IMR-90 (cell line): ENCODE data around the gene ABHD17B.

Experiments used
- BHLHE40 ChIP-seq: fragments of 150-350 bp; IDR thresholded peaks from 2 replicates; pipeline ENCODE4 v1.6.1; 2016; ENCODE audit warnings: mild to moderate bottlenecking, low read depth, low read length
- CEBPB ChIP-seq: IDR thresholded peaks from 2 replicates; pipeline ENCODE4 v1.6.1; 2012; ENCODE audit warnings: low read depth, low read length, improper control_type of control experiment
- CHD1 ChIP-seq: IDR thresholded peaks from 2 replicates; pipeline ENCODE4 v1.6.1; 2012; ENCODE audit warnings: low read depth, low read length, improper control_type of control experiment
- ELK1 ChIP-seq: fragments of 150-350 bp; IDR thresholded peaks from 2 replicates; pipeline ENCODE4 v1.6.1; 2016; ENCODE audit warnings: low read depth, mild to moderate bottlenecking, low read length, moderate library complexity, borderline replicate concordance
- FOS ChIP-seq: fragments of 150-350 bp; IDR thresholded peaks from 2 replicates; pipeline ENCODE4 v1.6.1; 2016; ENCODE audit warnings: low read depth, low read length
- MAFK ChIP-seq: IDR thresholded peaks from 2 replicates; pipeline ENCODE4 v1.6.1; 2012; ENCODE audit warnings: low read depth, low read length, improper control_type of control experiment
- MAZ ChIP-seq: IDR thresholded peaks from 2 replicates; pipeline ENCODE4 v1.6.1; 2012; ENCODE audit warnings: low read depth, mild to moderate bottlenecking, low read length, improper control_type of control experiment, moderate library complexity, borderline replicate concordance
- MXI1 ChIP-seq: IDR thresholded peaks from 2 replicates; pipeline ENCODE4 v1.6.1; 2012; ENCODE audit warnings: low read depth, mild to moderate bottlenecking, low read length, moderate library complexity, borderline replicate concordance
- POLR2A ChIP-seq: IDR thresholded peaks from 2 replicates; pipeline ENCODE4 v1.6.1; 2012; ENCODE audit warnings: mild to moderate bottlenecking, low read depth, low read length
- RAD21 ChIP-seq: IDR thresholded peaks from 2 replicates; pipeline ENCODE4 v1.6.1; 2012; ENCODE audit warnings: low read length, improper control_type of control experiment
- RCOR1 ChIP-seq: IDR thresholded peaks from 2 replicates; pipeline ENCODE4 v1.6.1; 2012; ENCODE audit warnings: mild to moderate bottlenecking, low read length, improper control_type of control experiment; ENCODE audit not compliant: insufficient replicate concordance
- RFX5 ChIP-seq: IDR thresholded peaks from 2 replicates; pipeline ENCODE4 v1.8.0; 2012; ENCODE audit warnings: low read depth, mild to moderate bottlenecking, low read length, moderate library complexity
- SMC3 ChIP-seq: fragments of 150-350 bp; IDR thresholded peaks from 2 replicates; pipeline ENCODE4 v1.6.1; 2016; ENCODE audit warnings: low read depth, mild to moderate bottlenecking, antibody characterized with exemption, low read length, moderate library complexity
- TF ChIP-seq, protein P1 (sequence below): conservative IDR thresholded peaks from 2 replicates; pipeline ENCODE4 v1.5.1; 2012; ENCODE audit warnings: mild to moderate bottlenecking, low read depth, low read length, improper control_type of control experiment

DNA sequence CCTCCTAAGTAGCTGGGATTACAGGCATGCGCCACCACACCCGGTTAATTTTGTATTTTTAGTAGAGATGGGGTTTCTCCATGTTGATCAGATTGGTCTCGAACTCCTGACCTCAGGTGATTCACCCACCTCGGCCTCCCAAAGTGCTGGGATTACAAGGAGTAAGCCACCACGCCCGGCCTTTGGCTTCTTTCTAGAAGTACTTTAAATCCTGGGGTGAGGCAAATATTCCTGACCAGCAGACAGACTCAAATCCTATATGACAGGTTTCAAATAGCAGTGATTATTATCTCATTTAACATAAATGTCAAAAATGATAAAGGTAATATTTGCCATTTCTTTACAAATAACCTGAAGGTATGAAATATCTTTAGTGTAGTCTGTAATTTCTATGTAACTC is 35.6 kb downstream of the ABHD17B start:
- TF ChIP-seq SMC3 (no peak), POLR2A (no peak), RAD21 (no peak), MAFK (no peak), MAZ (no peak), BHLHE40 (no peak), CEBPB (no peak), CHD1 (no peak), RCOR1 (no peak), RFX5 (no peak), ELK1 (no peak), FOS (no peak), MXI1 (no peak)
- TF ChIP-seq, protein P1, sequence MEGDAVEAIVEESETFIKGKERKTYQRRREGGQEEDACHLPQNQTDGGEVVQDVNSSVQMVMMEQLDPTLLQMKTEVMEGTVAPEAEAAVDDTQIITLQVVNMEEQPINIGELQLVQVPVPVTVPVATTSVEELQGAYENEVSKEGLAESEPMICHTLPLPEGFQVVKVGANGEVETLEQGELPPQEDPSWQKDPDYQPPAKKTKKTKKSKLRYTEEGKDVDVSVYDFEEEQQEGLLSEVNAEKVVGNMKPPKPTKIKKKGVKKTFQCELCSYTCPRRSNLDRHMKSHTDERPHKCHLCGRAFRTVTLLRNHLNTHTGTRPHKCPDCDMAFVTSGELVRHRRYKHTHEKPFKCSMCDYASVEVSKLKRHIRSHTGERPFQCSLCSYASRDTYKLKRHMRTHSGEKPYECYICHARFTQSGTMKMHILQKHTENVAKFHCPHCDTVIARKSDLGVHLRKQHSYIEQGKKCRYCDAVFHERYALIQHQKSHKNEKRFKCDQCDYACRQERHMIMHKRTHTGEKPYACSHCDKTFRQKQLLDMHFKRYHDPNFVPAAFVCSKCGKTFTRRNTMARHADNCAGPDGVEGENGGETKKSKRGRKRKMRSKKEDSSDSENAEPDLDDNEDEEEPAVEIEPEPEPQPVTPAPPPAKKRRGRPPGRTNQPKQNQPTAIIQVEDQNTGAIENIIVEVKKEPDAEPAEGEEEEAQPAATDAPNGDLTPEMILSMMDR = no peak
